ENCODE measurements around the gene MCF2L. TPM values are rescaled to one million over a fixed set of nuclear protein-coding genes. Genes with fewer than 3 reads are reported as not detected.
"Not testable (repeated sequence)": the region's sequence is repeated elsewhere in the genome, so short reads cannot be mapped to it uniquely, and the experiment has no call there.

The MCF2L gene
- total RNA-seq, 6 experiments from 2014 or later = 9.6 to 18.4 (median 11.7) TPM

GRCh38 chr13:113105921-113106452, 137.0 kb downstream of the MCF2L start:
- TF ChIP-seq POLR2A (IDR thresholded peaks at IDR 0.05) (no peak), CTCF (IDR thresholded peaks at IDR 0.05) (no peak)
- DNase-seq (no peak), ATAC-seq (peak; percentile 23 to 40 (median 35))
- intact Hi-C loops (cut with DNase I) = no loop called here
- Histone ChIP-seq H3K9me3 (no peaks in the 10 kb centered on the region), H3K27ac (peak overlapping the region; percentile 70 to 97 (median 96)), H3K4me3 (peak overlapping the region; percentile 49 to 79 (median 65)), H3K27me3 (no peaks in the 10 kb centered on the region), H3K4me1 (peaks cover 0 to 6% (median 2%) of the 10 kb centered on the region in 4 donors), H3K36me3 (no peaks in the 10 kb centered on the region)
- 29% methylated on average over 14 of the region's 16 CpGs for WGBS (ENCODE audit: insufficient coverage, low coverage, low lambda C conversion rate, missing lambda C conversion rate)

GRCh38 chr13:113106711-113107351, 137.8 kb downstream of the MCF2L start:
- Histone ChIP-seq H3K27ac (no peak overlapping the region), H3K4me1 (peaks cover 0 to 6% (median 2%) of the 10 kb centered on the region in 4 donors), H3K27me3 (no peaks in the 10 kb centered on the region), H3K9me3 (no peaks in the 10 kb centered on the region), H3K4me3 (peak overlapping the region in 2 of 3 donors; percentile 4 to 27), H3K36me3 (no peaks in the 10 kb centered on the region)
- intact Hi-C loops (cut with DNase I) = no loop called here
- no peak for TF ChIP-seq CTCF (IDR thresholded peaks at IDR 0.05)
- TF ChIP-seq POLR2A (IDR thresholded peaks at IDR 0.05) = no peak
- WGBS (ENCODE audit: insufficient coverage, low coverage, low lambda C conversion rate, missing lambda C conversion rate) = 73% methylated on average over 17 of the region's 25 CpGs
- DNase-seq (no peak), ATAC-seq (no peak)

GRCh38 chr13:113108521-113108920, 139.5 kb downstream of the MCF2L start:
- H3K4me3 ChIP-seq; H3K27ac ChIP-seq; intact Hi-C loops (cut with DNase I); H3K9me3 ChIP-seq; H3K4me1 ChIP-seq; H3K27me3 ChIP-seq; ATAC-seq; H3K36me3 ChIP-seq: not testable (repeated sequence)
- WGBS (ENCODE audit: insufficient coverage, low coverage, low lambda C conversion rate, missing lambda C conversion rate) = 95% methylated on average over 8 of the region's 27 CpGs
- peak in 1 of 3 donors; percentile 13 for DNase-seq

- peak; percentile 17 to 53 (median 43) for DNase-seq
- TF ChIP-seq CTCF (IDR thresholded peaks at IDR 0.05) (no peak), POLR2A (IDR thresholded peaks at IDR 0.05) (no peak)
- intact Hi-C loops (cut with DNase I) = no loop called here
Observed at GRCh38 chr13:113109151-113110047, 140.4 kb downstream of the MCF2L start.

More at GRCh38 chr13:113109151-113110047, 140.4 kb downstream of the MCF2L start:
- 77% methylated on average over 17 of the region's 73 CpGs for WGBS (ENCODE audit: insufficient coverage, low coverage, low lambda C conversion rate, missing lambda C conversion rate)
- Histone ChIP-seq H3K27me3 (no peaks in the 10 kb centered on the region), H3K4me1 (peaks cover 0 to 6% (median 2%) of the 10 kb centered on the region in 4 donors), H3K36me3 (no peaks in the 10 kb centered on the region), H3K9me3 (no peaks in the 10 kb centered on the region), H3K4me3 (no peak overlapping the region), H3K27ac (no peak overlapping the region)
- no peak for ATAC-seq
